HG02970 (cell line): ENCODE results near the gene MGA.
"Not testable (repeated sequence)": the region's sequence is repeated elsewhere in the genome, so short reads cannot be mapped to it uniquely, and the experiment has no call there.

Experiments used
- ATAC-seq: cut with Tn5 transposase; IDR thresholded peaks from one replicate; pipeline ENCODE4 v1.9.1; 2021; ENCODE audit warnings: mild to moderate bottlenecking, moderate library complexity, moderate number of reproducible peaks; ENCODE audit not compliant: unreplicated experiment, low FRiP score

The MGA gene

GRCh38 chr15:41703120-41703519 lies 42.9 kb downstream of the MGA start:
- no peak for ATAC-seq

DNA sequence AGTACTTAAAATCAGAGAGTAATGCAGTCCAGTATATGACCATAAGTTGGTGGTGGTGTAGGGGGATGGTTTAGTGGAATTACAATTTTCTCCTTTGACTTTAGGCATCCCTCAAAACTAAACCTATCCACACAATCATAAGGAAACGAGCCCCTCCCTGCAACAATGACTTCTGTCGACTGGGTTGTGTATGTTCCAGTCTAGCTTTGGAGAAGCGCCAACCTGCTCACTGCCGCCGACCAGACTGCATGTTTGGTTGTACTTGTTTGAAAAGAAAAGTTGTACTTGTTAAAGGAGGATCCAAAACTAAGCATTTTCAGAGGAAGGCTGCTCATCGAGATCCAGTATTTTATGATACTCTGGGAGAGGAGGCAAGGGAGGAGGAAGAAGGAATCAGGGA lies 52.8 kb downstream of the MGA start:
- ATAC-seq = no peak

GRCh38 chr15:41714291-41714690 lies 54.1 kb downstream of the MGA start:
- no peak for ATAC-seq

DNA sequence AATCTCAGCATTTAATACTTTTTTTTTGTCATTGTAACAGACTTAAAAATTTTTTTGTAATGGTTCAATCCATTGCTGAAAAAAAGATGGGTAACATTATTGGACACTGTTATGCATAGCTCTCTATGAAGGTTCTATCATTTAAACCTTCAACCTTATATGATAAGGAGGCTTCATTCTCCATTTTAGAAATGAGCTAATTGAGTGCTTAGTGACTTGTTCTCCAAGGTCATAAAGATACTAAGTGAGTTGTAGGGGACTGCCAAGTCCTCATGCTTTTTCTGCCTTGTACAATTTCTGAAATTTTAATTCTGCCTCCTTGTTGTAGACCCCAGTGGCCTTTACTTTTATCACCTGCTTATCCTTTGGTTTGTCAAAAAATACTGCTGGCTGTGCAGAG lies 56.7 kb downstream of the MGA start:
- ATAC-seq = no peak

DNA sequence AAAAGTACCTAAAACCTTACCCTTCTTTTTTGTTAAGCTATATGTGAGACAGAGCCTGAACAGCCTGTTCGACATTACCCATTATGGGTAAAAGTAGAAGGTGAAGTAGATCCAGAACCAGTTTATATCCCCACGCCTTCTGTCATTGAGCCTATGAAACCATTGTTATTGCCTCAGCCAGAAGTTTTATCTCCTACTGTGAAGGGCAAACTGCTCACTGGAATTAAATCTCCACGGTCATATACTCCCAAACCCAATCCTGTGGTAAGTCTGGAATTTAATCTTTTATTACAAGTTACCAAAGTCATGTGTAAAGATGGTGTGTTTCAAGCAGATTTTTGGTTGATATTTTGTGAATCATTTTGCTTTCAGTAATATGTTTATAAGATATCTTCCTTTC lies 66.9 kb downstream of the MGA start:
- ATAC-seq = no peak

DNA sequence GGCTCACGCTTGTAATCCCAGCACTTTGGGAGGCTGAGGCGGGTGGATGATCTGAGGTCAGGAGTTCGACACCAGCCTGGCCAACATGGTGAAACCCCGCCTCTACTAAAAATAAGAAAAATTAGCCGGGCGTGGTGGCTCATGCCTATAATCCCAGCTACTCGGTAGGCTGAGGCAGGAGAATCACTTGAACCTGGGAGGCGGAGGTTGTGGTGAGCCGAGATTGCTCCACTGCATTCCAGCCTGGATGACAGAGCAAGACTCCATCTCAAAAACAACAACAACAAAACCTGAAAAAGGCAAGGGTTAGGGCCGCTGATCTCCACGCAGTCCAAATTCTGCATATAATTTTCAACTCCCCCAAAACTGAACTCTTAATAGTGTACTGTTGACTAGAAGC lies 67.9 kb downstream of the MGA start:
- not testable (repeated sequence) for ATAC-seq

DNA sequence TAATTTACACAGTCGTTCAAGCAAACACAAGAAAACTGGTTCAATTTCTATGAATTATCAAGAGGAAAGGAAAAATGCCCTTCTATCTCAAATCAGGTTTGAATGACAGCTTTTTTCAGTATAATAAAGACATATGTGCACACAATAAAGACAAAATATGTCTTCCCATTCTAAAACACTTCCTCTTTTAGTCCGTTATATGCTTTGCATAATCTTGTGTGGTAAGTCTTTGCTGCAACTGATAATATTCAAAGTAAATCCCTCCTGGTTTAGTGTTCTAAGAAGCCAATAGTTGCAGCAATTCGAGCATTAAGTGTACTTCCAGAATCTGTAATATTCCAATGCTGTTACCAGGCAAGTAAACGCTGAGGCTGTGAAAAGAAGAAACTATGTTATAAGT lies 70.3 kb downstream of the MGA start:
- ATAC-seq = no peak

- ATAC-seq = no peak
These were observed 72.3 kb downstream of the MGA start for GRCh38 chr15:41732483-41732882.

- ATAC-seq = no peak
These were observed 73.9 kb downstream of the MGA start for GRCh38 chr15:41734079-41734478.

DNA sequence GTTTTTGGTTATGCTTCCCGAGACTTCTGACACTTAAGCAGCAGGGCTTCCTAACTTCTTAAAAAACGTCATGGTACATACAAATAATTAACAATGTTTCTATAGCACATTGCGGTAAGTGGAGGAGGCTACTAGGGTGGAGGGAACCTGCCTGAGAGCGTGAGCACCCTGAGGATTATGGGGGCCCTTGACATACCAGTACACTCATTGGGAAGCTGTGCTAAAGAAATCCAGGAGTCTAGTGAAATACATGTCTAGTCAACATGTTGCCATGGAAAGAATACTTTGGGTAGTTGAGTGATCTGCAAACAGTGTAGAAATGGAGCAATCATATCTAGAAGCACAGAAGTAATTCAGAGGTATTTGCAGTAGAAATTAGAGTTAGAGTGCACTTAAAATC lies 74.8 kb downstream of the MGA start:
- ATAC-seq = no peak

GRCh38 chr15:41735492-41735891 lies 75.3 kb downstream of the MGA start:
- not testable (repeated sequence) for ATAC-seq

- ATAC-seq = no peak
These were observed 86.6 kb downstream of the MGA start for GRCh38 chr15:41746802-41747201.

- ATAC-seq = no peak
These were observed 96.0 kb downstream of the MGA start for GRCh38 chr15:41756198-41756597.

DNA sequence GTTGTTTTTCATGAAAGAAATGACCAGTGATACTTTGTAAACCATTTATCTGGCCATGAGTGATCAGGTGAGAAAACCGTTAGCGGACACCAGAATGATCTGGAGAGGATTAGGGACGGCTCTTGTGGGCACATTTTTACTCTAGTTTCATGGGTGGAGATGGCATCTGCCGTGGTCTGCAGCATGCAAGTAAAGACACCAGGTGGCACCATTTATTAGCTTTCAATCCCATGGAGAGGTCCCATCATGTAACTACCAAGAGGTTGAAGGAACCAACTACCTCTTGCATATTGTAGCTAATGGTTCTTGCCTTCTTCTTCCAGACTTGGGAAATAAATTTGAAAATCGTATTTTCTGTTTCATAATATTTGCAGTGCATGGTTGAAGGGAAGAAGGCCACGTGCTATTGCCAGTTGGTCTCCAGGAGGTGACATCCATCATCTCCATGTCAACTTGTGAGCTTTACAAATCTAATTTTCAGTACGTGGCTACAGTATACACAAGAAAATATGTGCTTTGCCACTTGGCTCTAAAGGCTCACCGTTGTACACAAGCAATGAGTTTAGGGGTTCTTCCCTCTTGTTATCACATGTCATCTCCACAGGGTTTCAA lies 112.6 kb downstream of the MGA start:
- ATAC-seq = no peak

DNA sequence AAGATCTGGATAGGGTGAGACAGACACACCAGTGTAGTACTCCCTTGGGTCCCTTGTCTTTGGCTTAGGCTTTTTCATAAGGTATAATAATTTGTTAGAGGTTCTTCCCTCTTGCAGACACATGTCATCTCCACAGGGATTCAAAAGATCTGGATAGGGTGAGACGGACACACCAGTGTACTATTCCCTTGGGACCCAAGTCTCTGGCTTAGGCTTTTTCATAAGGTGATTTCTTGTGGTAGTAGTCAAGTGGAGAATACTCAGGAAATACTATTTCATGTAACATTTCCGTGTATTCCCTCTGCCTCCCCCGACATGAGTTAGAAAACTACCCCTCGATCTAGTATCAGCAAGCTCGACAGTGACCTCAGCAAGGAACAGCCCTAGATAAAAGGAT lies 113.1 kb downstream of the MGA start:
- no peak for ATAC-seq

DNA sequence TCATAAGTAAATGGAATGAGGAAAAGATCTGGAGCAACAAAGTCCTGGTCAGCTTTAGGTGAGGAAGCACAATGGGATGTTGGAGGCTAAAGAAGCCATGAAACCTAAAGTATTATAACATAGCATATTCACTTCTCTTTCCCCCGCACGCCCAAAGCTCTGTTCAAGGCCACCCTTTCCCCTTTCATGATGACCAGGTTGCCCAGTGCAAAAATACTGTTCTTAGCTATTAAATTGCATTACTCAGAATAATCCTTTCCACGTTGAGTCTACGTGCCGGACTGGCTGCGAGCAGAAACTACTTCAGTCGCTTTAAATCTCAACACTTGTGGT lies 113.5 kb downstream of the MGA start:
- no peak for ATAC-seq

- ATAC-seq = peak; percentile 86
These were observed 114.1 kb downstream of the MGA start, which contains the start of gene MAPKBP1 for GRCh38 chr15:41774062-41774881. TSS of gene MAPKBP1 (plus strand) at chr15:41774484. CDS start at chr15:41775276, 792 bp downstream.

DNA sequence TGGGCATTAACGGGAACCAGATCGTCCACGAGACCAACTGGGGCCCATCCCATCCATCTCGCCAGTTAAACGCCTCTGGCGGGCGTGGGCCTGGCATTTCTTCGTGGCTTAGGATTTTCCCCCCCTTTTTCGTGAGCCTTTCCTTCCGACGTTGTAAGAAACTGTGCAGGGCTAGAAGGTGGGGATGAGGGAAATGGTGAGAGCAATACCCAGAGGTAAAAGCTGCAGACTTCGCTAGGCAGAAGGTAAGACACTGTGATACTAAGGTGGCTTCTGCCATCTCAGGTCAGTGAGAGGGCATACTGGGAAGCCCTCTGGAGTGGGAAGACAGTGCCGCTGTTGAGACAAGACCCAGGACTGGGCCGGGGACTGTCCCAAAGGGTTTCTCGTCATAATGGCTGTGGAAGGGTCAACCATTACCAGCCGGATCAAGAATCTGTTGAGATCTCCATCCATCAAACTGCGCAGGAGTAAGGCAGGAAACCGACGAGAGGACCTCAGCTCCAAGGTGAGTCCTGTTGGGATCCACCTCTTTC lies 114.7 kb downstream of the MGA start:
- ATAC-seq = no peak

DNA sequence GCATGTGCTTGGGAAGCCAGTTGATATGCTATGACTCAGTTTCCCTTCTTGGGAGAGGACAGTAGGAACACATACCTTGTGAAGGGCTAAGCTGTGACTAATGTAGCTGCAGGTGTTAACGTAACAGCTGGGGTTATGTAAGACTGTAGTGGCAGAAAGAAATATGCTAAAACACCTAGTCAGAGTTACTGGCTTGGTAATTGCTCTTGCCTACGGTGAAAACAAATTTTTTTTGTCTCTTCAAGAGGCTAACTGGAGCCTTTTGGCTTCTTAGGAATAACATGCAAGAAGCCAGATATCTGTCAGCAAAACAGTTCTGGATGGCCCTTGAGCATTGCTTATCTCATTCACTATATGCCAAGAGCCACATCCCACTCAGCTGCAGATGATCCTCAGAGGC lies 115.4 kb downstream of the MGA start:
- no peak for ATAC-seq

DNA sequence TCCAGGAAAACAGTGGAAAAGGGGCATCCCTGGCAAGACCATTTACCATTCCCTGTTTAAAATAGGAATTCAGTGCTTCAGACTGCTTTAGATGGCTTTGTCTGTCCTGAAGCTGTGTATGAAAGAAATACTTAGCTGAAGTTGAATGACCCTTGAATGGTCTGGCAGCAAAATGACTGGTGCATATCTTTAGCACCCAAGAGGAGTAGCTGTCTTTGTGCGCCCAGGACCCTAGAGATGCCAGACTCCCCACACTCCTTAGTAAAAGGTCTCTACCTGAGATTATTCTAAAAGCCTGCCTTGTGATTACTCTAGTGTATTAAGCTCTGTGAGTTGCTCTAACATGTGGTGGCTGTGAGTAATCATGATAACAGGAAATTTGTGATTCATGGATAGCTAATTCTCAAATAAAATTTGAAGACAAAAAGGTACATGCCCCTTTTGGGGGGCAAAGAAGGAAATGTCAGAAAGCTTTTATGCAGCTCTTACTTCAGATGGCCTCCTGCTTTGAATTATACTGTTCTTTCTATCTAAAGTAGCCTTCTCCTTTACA lies 117.3 kb downstream of the MGA start:
- no peak for ATAC-seq

GRCh38 chr15:41778521-41778920 lies 118.3 kb downstream of the MGA start:
- no peak for ATAC-seq
